Right lobe of liver (tissue), 5 donors: ENCODE measurements around the gene PBX4. TPM values are rescaled to one million over a fixed set of nuclear protein-coding genes. Genes with fewer than 3 reads are reported as not detected.

ENCODE experiments used
- total RNA-seq, 6 experiments: library from RNA; depleted of rRNA in 2 of 6; stranded (reverse); fragments of >200 nt in 2 of 6; fragmentation: NEBNext Ultra II Directional in 3 of 6; extraction: Animal tissue kit (Norgen Biotek cat#: 25700) in 3 of 6; gene quantifications; one replicate each; pipeline versions ENCODE4 v1.1.0 to v1.2.4, GENCODE V29; 2016 to 2023
- donor health status: DM: no; HTN: no; CAD: no.
- donor health status: DM: no; HTN: no; CAD: no.
- donor health status: DM: no; HTN: yes; CAD: no.
- donor health status: DM: no; HTN: yes; CAD: no.

PBX4 gene
- total RNA-seq, 6 experiments from 2014 or later: 0.87 TPM; not detected in 5

Other genes with a start within 250 kb of the PBX4 start
- 10 to 100 TPM; 23.9 to 59.6 (median 39.2) TPM for gene GATAD2A, start 213.0 kb downstream of the PBX4 start, total RNA-seq
- gene TSSK6, start 103.1 kb downstream of the PBX4 start, total RNA-seq: 1 to 10 TPM in 4 of 6 experiments, under 1 TPM in 2; 0.53 to 2.9 (median 1.1) TPM
- gene NDUFA13, start 102.5 kb downstream of the PBX4 start, total RNA-seq: 100 to 1,000 TPM in 4 of 6 experiments, 10 to 100 TPM in 2; 20.8 to 202 (median 154) TPM
- gene YJEFN3, start 89.8 kb downstream of the PBX4 start, total RNA-seq: 1 to 10 TPM in 4 of 6 experiments, under 1 TPM in 2; 0.31 to 4.2 (median 1.8) TPM
- under 1 TPM in 4 of 6 experiments, not detected in 2; 0.05 to 0.33 (median 0.19) TPM for gene CILP2, start 80.4 kb downstream of the PBX4 start, total RNA-seq
- 1 to 10 TPM; 1.7 to 2.7 (median 2.2) TPM for gene LPAR2, start 9.5 kb upstream of the PBX4 start, total RNA-seq
- gene GMIP, start 25.0 kb upstream of the PBX4 start, total RNA-seq: 1 to 10 TPM; 3.5 to 8.0 (median 4.4) TPM
- gene ATP13A1, start 45.0 kb upstream of the PBX4 start, total RNA-seq: 100 to 1,000 TPM in 1 of 6 experiments, 10 to 100 TPM in 5; 26.3 to 159 (median 28.0) TPM
- gene ZNF101, start 50.2 kb upstream of the PBX4 start, total RNA-seq: 1 to 10 TPM; 1.7 to 5.1 (median 3.0) TPM
- under 1 TPM; 0.25 to 0.67 (median 0.41) TPM for gene ZNF14, start 114.4 kb upstream of the PBX4 start, total RNA-seq
- 1 to 10 TPM; 2.2 to 8.6 (median 3.2) TPM for gene ZNF506, start 203.1 kb upstream of the PBX4 start, total RNA-seq
- 1 to 10 TPM; 3.6 to 6.7 (median 4.4) TPM for gene ZNF253, start 247.2 kb upstream of the PBX4 start, total RNA-seq